ENCODE results near the gene CWC25. TPM values are rescaled to one million over a fixed set of nuclear protein-coding genes. Genes with fewer than 3 reads are reported as not detected.

Gene CWC25
- total RNA-seq, 1 donor from 2014 or later: 9.6 TPM

GRCh38 chr17:38800237-38800760 is 24.8 kb downstream of the CWC25 start:
- no peak for DNase-seq (ENCODE audit: low read depth)
- no peak for TF ChIP-seq CTCF (conservative IDR thresholded peaks at IDR 0.05; ENCODE audit: low read depth, low read length)
- H3K4me3 ChIP-seq (ENCODE audit: low read depth, low read length): peak overlapping the region; percentile 83

- no peak for TF ChIP-seq CTCF (conservative IDR thresholded peaks at IDR 0.05; ENCODE audit: low read depth, low read length)
- H3K4me3 ChIP-seq (ENCODE audit: low read depth, low read length): peak within 1 kb of the TSS; percentile 83
- DNase-seq (ENCODE audit: low read depth): peak; percentile 62
These were observed 25.5 kb downstream of the CWC25 start, which contains the start of gene PIP4K2B for GRCh38 chr17:38799501-38800236. PIP4K2B (minus strand) TSS chr17:38799556; CDS start chr17:38799424, 132 bp downstream.

GRCh38 chr17:38798614-38799500 is 26.3 kb downstream of the CWC25 start:
- DNase-seq (ENCODE audit: low read depth): no peak
- TF ChIP-seq CTCF (conservative IDR thresholded peaks at IDR 0.05; ENCODE audit: low read depth, low read length): no peak
- H3K4me3 ChIP-seq (ENCODE audit: low read depth, low read length): peak overlapping the region; percentile 83

- H3K4me3 ChIP-seq (ENCODE audit: low read depth, low read length): peak overlapping the region; percentile 83
- no peak for DNase-seq (ENCODE audit: low read depth)
- no peak for TF ChIP-seq CTCF (conservative IDR thresholded peaks at IDR 0.05; ENCODE audit: low read depth, low read length)
These were observed 27.3 kb downstream of the CWC25 start for GRCh38 chr17:38797828-38798227.

GRCh38 chr17:38797158-38797490 is 28.0 kb downstream of the CWC25 start:
- TF ChIP-seq CTCF (conservative IDR thresholded peaks at IDR 0.05; ENCODE audit: low read depth, low read length): no peak
- no peak for DNase-seq (ENCODE audit: low read depth)
- H3K4me3 ChIP-seq (ENCODE audit: low read depth, low read length): peak overlapping the region; percentile 83

- no peak overlapping the region for H3K4me3 ChIP-seq (ENCODE audit: low read depth, low read length)
- DNase-seq (ENCODE audit: low read depth): no peak
- TF ChIP-seq CTCF (conservative IDR thresholded peaks at IDR 0.05; ENCODE audit: low read depth, low read length): no peak
These were observed 28.5 kb downstream of the CWC25 start for GRCh38 chr17:38796451-38797157.

Data from epithelial cell of proximal tubule (primary cell).